HG03520 (cell line): ENCODE data around the gene MOV10L1.
"Not testable (repeated sequence)": the region's sequence is repeated elsewhere in the genome, so short reads cannot be mapped to it uniquely, and the experiment has no call there.

Source experiments
- ATAC-seq: cut with Tn5 transposase; IDR thresholded peaks from one replicate; pipeline ENCODE4 v1.9.1; 2021; ENCODE audit warnings: mild to moderate bottlenecking, moderate library complexity; ENCODE audit not compliant: unreplicated experiment

Gene MOV10L1

DNA sequence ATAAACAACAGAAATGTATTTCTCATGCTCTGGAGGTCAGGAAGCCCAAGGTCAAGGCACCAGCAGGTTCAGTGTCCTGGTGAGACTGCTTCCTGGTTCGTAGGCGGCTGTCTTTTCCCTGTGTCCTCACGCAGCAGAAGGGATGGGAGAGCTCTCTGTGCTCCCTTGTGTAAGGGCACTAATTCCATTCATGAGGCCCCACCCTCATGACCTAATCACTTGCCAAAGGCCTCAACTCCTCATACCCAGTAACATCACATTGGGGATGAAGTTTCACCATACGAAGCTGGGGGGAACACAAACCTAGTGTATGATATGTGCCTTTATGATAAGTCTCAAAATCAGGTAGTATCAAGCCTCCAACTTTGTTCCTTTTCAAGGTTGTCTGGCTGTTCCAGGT, 42.1 kb downstream of the MOV10L1 start:
- no peak for ATAC-seq

DNA sequence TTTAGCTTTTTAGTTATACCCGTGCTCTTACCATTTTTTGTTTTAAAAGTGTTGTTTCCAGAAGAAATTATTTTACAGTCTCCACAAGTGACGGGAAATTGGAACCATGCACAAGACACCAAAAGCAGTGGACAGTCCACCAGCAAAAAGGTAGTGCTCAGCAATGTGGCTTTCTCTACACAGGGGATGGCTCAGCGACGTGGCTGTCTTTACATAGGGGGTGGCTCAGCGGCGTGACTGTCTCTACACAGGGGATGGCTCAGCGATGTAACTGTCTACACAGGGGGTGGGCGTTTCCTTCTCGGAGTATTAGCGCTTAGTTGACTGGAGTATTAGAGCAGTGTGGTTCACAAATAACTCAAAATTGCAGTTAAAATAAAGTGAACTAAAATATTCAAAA, 44.7 kb downstream of the MOV10L1 start:
- ATAC-seq, result no peak

DNA sequence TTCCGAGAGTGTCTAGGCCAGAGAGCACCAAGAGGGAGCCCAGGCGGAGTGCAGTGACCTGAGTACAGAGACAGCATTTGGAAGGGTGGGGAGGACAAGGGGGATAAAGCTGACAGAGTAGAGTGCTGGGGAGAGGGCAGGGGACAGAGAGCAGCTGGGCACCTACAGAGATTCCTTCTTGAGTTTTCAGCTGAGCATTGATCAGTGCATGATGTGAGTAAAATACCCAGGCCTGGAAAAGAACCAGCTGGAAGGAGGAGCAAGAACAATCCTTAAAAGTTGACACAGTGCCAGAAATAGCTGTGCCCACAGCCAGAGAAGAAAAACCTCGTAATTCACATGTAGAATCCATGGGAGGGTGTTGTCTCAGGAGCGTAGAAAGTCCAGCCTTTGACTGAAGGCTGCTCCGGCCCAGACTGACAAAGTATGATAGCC, 46.8 kb downstream of the MOV10L1 start:
- no peak for ATAC-seq

DNA sequence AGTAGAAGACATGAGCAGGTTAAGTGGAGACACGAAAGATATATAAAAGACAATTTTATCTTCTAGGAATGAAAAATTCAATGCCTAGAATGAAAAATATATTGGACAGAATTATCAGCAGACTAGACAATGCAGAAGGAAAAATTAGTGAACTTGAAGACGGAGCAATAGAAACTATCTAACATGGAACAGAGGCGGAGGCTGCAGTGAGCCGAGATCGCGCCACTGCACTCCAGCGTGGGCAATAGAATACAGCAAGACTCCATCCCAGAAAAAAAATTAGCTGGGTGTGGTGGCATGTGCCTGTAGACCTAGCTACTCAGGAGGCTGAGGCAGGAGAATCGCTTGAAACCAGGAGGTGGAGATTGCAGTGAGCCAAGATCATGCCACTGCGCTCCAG, 47.5 kb downstream of the MOV10L1 start:
- not testable (repeated sequence) for ATAC-seq

DNA sequence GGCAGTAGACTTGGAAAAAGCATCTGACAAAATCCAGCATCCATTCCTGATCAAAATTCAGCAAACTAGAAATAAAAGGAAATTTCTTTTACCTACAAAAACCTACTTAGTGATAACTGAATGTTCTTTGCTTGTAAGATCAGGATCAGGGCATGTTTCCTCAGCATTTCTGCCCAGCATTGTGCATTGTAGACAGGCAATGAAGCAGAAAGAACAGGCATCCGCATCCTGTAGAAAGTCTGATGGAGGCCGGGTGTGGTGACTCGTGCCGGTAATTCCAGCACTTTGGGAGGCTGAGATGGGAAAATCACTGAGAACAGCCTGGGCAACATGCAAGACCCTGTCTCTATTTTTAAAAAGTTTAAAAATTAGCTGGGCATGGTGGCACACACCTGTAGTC, 48.2 kb downstream of the MOV10L1 start:
- ATAC-seq, result no peak

DNA sequence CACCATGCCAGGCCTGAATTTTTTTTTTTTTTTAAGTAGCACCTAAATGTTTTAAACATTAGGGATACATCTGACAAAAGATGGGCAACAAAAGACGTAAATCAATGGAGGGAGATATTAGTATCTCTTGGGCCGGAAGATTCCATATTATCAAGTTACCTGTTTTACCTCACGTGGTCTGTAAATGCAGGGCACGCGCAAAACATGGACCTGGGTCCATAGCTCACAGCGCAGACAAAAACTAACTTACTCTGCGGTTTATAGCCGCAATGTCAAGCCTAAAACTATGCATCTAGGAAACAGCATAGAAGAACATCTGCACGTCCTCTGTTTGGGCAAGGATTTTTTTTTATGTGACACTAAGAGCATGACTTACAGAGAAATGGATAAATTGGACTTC, 49.2 kb downstream of the MOV10L1 start:
- no peak for ATAC-seq

DNA sequence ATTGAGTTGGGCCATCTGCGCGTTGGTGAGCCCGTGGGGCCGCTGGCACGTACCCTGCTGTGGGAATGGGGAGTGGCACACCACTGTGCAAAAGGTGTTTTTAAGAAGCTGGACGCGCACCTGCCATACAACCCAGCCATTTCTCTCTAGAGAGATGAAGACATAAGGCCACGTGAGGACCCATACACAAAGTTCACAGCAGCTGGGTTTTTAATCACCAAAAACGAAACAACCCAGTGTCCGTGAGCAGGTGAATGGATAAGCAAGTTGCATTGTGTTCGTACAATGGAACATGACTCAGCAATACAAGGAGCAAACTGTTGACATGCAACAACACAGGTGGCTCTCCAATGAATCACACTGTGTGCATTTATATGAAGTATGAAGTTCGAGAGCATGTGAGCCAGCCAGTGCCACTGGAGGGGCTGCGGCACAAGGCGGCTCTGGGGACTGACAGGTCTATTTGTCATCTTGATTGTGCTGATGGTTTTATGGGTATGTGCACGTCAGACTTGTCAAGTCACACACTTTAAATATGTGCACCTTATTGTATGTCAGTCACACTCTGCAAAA, 50.1 kb downstream of the MOV10L1 start:
- no peak for ATAC-seq

DNA sequence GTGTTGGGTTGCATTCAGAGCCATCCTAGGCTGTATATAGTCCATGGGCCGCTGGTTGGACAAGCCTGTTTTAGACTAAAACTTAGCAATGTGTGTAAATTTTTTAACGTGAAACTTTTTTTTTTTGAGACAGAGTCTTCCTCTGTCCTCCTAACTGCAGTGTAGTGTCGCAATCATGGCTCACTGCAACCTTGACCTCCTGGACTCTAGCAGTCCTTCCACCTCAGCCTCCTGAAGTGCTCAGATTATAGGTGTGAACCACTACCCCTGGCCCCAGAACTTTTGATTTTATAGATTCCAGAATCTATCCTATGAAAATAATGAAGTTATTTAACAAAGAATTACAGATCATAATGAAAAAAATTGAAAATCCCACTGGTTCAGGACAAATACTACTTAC, 50.8 kb downstream of the MOV10L1 start:
- no peak for ATAC-seq

DNA sequence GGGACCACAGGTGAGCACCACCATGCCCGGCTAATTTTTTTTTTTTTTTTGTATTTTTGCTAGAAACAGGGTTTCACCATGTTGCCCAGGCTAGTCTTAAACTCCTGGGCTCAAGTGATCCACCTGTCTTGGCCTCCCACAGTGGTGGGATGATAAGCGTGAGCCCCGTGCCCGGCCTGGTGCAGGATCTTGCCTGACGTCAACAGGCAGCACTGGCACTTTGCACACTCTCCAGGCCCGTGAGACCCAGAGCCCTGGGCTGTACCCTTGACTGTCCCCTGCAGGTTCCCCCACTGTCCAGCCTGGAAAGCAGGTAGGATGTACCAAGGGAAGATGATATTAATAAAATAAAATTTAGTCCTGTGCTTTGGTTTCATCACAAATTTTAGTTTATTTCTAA, 51.7 kb downstream of the MOV10L1 start:
- ATAC-seq, result no peak

DNA sequence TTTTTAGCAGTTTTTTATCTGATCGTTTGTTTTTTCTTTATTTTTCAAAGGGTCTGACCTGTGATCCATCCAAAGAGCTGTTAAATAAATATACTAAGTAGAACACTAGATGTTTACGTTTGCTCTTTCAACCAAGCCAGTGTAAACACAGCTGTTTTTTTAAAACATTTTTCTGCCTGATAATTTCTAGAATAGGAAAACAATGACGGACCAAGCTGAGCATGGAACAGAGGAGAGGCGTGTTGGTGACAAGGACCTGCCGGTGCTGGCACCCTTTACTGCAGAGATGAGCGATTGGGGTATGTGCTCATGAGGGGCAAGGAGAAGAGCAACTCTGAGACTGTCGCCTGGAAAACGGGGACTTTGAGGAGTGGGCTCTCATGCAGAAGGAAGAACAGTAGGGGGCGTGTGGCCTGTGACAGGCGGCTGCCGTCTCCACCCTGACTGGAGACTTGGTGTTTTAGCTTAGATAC, 52.1 kb downstream of the MOV10L1 start:
- no peak for ATAC-seq

DNA sequence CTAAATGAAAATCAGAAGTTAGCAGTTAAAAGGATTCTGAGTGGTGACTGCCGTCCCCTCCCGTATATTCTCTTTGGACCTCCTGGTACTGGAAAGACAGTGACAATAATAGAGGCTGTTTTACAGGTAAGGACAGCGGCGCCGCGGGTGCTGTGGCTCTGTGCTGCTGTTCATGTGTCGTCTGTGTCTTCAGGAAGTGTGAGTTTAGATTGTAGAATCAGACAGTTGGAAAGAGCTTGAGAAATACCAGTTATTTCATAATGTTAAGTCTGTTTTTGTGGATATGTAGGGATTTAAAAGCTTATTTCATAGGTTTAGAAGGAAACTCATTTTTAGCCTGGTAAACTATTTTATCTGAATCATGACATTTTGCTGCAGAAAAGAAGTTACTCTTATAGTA, 53.3 kb downstream of the MOV10L1 start:
- ATAC-seq, result no peak

DNA sequence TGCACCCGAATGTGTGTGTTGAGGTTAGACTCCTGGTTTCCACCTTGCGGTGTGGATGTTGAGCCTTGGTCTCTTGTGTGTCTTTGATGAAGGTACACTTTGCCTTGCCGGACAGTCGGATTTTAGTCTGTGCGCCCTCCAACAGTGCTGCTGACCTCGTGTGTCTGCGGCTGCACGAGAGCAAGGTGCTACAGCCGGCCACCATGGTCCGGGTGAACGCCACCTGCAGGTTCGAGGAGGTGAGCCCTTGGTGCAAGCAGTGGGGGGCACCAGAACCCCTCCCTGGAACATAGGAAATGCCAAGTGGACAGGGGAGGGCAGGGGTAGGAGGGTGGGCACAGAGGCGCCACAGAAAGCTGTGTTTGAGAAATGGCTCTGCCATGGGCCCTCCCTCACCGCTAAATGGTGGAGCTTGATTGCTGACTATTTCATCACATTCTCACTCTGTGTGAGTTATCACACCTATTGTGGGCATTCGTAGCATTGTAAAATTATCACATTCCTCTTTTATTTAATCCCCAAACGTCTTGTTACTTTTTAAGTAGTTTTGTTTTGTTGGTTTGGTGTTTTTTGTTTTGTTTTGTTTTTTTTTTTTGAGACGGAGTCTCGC, 54.3 kb downstream of the MOV10L1 start:
- no peak for ATAC-seq

DNA sequence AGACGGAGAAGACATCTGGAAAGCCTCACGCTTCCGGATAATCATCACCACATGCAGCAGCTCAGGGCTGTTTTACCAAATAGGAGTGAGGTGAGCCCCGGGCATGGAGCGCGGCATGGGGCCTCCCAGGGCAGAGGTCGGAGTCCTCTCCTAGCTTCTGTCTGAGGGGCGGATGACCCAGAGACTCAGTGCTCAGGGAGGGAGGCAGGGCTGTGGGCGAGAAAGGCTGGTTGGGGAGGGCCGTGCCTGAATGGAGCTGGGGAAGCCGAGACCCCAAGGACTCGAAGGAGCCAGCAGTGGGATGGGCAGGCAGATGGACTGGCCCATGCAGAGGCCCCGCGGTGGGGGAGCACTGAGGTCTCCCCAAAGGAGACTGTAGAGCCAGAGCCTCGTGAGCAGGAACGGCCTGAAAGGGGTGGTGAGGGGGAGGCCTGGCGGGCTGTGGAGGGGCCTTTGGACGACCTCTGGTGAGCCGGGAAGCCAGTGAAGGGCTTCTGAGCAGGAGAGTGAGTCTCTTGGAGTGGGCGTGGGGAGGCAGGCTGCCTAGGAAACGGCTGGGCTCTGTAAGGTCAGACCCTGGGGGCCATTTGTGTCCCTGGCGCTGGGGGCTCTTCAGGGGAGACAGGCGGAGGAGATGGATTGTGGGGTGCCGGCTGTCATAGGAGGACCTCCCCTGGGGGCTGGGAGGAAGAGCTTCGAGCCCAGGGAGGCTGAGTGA, 56.1 kb downstream of the MOV10L1 start:
- no peak for ATAC-seq

DNA sequence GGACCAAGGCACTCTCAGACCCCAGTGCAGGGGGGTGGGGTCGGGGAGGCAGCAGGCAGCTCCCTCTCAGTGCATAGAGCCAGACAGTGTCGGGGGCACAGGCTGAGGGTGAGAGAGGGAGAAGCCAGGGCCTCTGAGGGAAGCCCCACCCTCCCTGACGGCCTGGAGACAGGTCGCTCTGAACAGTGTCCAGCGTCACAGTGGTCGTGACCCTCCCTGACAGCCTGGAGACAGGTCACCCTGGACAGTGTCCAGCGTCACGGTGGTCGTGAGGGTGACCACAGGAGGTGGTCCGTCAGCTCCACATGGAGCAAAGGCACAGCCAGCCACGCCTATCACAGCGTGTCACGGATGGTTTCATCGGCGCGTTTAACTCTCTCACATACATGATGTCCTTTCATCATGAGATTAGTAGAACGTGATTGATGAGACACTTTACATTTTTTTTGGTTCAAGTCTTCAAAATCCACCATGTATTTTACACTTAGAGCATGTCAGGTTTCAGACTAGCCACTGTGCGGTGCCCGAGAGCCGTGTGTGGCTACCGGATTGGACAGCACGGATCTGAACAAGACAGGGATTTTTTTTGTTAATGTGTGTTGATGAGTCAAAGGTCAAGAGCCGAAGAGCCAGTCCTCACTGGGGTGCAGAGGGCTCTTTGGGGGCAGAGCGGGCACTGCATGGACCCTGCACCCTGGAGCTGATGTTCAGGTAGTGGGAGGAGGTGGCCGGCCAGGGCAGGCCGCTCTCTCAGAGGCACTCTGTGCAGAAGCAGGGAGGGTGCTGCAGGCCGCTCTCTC, 56.8 kb downstream of the MOV10L1 start:
- ATAC-seq, result no peak

DNA sequence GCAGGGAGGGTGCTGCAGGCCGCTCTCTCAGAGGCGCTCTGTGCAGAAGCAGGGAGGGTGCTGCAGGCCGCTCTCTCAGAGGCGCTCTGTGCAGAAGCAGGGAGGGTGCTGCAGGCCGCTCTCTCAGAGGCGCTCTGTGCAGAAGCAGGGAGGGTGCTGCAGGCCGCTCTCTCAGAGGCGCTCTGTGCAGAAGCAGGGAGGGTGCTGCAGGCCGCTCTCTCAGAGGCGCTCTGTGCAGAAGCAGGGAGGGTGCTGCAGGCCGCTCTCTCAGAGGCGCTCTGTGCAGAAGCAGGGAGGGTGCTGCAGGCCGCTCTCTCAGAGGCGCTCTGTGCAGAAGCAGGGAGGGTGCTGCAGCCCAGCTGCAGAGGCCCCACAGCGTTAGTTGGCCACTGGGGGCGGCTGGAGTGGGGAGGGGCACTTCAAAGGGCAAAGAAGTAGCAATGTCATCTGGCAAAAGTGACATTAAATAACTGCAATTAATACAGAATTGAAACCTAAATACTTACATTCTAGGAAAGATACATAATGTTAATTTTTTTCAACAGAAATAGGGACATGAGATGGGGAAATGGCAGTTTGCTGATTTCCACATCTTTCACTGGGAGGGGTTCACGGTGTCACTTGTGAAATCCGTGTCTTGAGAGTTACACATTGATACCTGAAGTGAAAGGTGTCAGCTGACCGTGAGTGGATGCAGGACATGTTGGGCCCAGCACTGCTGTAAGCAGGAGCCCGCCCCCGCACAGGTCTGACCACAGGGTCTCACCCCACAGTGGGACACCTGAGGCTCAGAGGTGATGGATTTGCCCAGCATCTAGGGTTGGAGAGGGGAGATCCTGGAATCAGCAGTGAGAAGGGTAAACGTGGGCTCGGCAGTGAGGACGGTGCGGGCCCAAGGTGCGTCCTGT, 57.7 kb downstream of the MOV10L1 start:
- ATAC-seq, result not testable (repeated sequence)

DNA sequence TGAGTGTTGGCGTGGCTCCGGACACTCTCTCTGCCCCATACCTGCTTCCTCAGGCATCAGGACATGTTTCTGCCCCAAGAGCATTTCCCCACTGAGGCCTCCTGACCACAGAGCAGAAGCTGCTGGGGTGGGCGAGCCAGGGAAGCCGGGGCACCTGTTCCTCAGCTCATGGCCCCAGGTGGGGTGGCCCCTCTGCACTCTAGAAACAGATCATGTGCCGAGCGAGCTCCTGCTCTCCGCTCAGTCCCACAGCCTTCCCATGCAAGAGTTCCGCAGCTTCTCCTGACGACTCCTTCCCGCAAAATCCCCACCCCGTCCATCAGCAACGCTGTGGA, 58.3 kb downstream of the MOV10L1 start:
- ATAC-seq, result no peak

DNA sequence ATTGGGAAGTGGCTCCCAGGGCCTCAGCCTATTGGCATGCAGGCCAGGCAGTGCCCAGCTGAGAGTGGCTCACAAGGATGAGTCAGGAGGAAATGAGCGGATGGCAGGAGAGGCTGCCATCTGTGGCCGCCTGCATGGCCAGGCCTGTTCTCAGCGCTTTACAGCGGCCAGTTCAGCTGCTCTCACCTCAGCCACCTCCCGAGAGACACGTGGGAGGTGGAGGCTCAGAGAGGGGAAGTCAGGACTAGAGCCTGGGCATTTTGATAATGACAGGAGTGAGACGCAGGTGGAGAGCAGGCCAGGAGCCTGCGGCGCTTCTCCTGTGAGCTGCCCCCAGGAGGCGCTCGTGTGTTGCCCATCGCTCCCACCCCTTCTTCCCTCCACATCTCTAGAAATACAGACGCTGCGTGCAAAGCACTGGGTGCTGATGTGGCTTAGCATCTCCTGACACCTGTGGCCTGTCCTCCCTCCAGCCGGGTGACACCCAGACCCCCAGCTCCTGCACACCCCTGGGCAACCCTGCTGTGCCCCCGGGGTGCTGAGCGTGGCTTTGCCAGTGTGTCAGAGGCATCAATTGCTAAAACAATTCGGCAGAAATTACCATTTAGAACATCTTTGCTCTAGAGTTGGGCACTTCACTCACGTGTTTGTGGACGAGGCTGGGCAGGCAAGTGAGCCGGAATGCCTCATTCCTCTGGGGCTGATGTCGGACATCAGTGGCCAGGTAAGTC, 59.4 kb downstream of the MOV10L1 start:
- no peak for ATAC-seq

DNA sequence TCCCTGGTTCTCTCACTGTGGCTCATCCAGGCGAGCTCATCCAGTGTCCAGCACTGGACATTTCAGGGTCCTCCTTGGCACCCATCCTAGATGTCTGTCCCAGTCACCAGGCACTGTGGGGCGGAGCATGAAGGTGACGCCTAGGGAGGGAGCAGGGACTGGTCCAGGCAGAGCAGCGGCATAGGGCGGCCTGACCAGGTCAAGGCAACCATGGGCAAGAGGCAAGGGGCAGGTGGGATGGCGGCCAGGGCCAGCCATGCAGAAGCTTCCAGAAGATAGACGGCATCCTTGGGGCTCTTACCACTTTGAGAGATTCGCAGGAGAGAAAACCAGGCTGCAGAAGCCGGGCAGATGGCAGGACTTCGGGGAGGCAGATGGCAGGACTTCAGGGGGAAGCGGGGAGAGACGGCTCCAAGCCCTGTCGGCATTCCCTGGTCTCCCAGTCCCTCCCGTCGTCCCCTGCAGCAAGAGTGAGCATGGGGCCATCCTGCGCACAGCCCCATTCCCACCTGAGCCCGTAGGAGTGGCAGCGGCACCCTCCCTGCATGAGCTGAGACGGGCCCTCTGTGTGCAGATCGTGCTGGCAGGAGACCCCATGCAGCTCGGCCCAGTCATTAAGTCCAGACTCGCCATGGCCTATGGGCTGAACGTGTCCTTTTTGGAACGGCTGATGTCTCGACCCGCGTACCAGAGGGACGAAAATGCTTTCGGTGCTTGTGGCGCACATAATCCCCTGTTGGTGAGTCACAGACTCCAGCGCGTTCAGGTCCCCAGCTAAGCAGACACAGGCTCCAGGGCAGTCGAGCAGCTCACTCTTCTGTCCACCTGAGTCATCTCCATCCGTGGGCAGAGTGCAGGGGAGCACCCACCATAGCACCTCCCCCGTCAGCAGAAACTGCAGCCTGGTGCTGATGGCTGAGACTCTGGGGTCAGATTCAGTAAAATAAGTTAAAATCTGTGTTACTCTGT, 60.6 kb downstream of the MOV10L1 start:
- no peak for ATAC-seq
